LoVo (cell line): ENCODE data around the gene TTI1.
"Not testable (repeated sequence)": the region's sequence is repeated elsewhere in the genome, so short reads cannot be mapped to it uniquely, and the experiment has no call there.

Experiments
- DNase-seq: peaks from one replicate; pipeline ENCODE4 v3.0.0-alpha.2; 2016; ENCODE audit warnings: low spot score

TTI1 gene

DNA sequence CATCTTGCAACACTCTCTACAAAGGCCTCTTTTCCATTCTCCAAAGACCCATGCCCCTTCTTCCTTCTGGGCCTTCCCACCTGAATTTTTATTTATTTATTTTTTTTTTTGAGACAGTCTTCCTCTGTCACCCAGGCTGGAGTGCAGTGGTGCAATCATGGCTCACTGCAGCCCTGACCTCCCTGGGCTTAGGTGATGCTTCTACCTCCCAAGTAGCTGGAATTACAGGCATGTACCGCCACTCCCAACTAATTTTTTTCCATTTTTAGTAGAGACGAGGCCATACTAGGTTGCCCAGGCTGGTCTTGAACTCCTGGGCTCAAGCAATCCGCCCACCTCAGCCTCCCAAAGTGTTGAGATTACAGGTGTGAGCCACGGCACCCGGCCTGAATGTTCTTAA, 23.8 kb downstream of the TTI1 start:
- DNase-seq = not testable (repeated sequence)

DNA sequence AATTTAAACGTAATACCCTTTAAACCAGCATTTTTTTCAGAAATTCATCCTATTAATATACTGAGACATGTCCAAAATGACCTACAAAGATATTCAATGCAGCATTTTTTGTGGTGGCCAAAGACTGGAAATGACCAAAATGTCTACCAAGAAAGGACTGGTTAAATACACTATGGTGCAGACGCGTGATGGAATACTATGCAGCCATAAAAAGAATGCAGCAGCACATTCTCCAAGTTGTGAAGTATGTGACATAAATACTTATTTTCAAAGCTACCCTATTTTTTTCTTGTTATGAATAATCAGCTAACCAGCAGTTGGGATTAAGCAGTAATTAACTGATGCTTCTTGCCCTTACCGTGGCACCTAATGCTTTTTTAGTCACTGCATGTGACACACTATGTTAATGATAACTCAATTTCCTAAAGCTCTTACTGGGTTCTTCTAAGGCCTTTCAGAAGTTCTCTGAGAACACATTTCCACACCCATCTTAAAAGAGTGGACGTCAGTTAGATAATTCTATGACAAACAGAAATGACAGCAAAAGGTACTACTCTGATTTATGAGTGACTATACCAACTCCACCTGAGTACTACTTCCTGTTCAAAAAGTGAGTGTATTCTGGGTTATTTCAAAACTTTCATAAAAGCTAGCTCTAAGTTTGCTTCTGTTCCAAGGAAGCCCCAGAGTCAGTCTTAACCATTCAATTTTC, 24.9 kb downstream of the TTI1 start:
- no peak for DNase-seq

DNA sequence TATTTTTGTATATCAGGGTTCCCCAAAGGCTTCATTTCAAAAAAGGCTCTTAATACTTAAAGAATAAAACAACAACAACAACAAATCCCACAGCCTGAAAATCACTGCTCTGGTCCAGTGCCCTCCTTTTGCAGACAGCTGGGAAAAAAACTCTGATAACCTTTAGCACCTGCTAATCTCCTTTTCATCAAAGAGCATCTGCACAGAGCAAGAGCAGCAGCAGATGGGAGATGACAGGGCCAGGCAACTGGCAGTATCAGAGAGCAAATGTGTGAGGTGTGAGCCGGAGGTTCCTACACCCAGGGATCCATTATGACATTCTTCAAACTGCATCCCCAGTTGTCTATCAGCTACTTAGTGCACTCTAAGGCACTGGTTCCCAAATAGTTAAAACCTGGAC, 25.7 kb downstream of the TTI1 start:
- no peak for DNase-seq

DNA sequence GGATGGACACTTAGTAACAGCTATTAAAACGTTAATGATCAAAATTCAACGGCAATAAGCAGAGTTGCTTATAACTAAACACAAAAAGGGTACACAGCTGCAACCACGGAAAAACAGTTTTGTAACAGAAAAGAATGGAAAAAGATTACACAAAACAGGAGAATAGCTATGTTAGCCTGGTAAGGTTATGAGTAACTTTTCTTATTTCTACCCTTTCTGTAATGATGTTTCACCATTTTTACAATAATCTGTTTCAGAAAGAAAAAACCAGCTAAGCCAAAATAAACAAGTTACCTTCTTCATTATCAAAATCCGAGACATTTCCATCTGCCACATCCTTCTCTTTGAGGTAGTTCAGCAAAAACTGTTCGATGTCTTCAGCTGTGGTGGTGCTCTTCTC, 27.4 kb downstream of the TTI1 start:
- DNase-seq = no peak

DNA sequence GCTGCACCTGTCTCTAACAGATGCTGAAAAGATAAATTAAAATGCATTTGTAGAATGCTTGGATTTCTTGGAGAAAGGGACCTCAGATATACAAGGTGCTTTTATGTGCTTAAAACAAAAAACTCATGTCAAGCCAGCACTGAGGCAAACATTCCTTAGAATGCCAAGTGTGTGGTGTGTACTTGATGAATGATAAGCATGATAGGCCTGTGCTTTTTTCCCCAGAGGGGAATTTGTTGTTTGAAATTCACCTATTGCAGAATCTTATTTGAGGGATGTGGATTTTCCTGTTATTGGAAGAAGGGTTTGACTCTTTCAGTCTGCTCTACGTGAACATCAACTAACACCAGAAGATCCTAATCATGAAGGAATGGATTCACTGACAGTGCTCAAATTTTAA, 28.8 kb downstream of the TTI1 start:
- DNase-seq = no peak

DNA sequence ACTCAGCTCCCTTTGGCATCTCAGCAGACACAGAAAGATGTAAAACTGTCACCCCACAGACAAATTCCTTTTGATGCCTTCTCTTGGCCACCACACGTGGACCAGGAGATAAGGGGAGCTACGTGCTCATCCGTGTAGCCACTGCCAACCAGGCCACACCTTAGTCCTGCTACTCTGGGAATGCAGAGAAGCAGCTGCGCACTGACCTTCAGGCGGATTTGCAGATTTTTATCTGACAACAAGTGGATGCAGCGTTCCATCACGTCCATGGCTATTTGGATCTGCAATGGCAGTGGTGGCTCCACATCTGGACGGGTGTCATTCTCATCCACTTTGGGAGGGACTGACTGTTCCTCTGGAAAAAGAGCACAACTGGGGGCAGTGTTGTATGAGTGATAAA, 30.8 kb downstream of the TTI1 start:
- DNase-seq = no peak

DNA sequence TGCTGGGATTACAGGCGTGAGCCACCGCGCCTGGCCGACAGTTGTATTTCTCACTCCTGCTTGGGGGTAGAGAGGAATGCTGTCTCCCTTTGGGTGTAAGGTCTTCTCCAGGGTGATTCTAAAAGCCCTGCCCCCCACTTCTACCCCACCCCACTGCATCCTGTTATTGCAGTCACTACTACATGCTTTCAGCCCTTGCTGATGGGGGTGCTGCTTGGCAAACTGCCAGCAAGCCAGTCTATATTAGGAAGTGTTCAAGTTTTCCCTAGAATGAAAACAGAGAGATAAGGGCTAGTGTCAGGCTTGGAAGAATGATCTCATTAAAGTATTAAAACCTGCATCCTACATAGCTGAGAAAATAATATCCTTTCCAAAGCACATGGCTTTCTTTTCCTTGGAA, 31.3 kb downstream of the TTI1 start:
- DNase-seq = no peak

DNA sequence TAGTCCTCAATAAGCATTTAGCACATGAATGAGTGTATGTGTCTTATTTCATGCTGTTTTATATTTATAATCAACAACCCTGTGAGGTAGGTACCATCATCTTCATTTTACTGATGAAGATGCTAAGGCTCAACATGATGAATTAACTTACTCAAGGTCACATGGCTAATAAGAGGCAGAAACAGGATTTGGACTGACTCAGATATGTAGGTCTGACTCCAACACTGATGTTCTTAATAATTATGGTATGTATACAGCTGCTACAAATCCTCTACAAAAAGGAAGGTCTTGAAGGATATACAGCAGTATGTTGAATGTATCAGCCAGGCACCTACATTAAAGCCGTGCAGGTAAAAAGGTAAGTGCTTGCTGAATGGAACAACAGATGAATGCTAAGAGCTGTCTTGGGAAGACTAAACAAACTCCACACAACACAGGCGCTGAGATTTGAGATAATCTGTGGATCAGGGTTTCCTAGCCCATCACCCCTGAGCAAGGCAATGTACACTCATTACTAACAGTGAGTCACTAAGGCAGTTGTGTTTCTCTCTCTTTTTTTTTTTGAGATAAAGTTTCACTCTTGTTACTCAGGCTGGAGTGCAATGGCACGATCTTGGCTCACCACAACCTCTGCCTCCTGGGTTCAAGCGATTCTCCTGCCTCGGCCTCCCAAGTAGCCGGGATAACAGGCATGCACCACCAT, 31.9 kb downstream of the TTI1 start:
- DNase-seq = no peak

DNA sequence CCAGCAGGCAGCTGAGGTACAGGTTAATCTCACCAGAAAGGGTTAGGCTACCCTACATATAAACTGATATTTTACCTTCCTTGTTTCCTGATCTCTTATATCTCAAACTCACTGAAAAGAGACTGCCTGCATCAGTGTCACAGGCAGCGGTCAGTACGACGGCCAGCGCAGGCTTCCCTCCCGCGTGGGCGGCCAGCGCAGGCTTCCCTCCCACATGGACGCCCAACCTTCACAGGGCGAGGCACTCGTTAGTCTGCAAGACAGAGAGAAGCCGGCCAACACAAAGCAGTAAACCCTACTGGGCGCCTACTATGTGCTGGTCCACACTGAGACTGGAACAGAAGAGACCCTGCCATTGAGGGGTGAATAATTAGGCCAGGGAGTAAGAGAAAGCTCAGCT, 33.0 kb downstream of the TTI1 start:
- DNase-seq = no peak

DNA sequence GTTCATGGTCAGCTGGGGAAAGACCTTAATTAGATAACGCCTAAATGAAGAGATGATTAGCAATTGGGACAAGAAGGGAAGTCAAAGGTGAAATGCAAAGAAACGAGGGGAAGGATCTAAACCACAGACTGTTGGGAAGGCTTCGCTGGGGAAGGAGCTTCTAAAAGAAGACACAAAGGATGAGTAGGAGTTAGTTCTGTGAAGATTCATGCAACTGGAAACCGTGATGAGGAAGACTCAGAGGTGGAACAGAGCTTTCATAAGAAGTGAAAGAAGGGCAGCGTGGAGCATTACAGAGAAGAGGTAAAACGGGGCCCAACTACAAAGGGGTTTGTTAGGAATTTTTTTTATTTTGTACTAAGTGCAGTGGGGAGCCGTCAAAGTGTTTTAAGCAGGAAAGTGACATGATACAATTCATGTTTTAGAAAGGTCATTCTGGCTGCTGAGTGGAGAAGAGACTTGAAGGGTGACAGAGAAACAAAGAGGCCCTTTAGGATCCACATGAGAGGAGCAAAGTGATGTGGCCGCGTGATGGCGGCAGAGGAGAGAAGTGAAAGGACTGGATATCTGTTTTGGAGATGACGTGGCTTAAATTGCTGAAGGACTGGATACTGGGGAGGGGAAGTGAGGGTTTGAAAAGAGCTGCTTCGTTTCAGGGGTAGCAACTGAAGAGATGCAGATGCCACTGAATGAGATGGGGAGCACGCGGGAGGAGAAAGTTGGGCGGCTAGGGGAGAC, 33.6 kb downstream of the TTI1 start:
- DNase-seq = no peak

DNA sequence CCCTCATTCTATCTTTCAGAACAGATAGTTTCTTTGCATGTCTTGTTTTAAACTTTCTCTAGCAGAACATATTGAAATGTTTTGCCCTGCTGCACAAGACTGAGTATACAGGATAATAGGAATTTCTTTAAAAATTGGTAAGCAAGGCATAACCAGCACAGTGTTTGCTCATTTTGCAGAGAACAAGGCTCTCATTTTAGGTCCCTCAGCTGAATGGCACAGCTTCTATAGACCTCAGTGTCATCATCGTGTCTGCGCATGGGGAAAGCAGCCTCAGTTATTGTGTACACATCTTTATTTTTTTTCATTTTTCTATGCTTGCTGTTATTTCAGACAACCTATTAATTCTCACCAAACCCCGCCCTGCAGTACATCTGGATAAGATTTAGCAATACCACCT, 35.7 kb downstream of the TTI1 start:
- no peak for DNase-seq

DNA sequence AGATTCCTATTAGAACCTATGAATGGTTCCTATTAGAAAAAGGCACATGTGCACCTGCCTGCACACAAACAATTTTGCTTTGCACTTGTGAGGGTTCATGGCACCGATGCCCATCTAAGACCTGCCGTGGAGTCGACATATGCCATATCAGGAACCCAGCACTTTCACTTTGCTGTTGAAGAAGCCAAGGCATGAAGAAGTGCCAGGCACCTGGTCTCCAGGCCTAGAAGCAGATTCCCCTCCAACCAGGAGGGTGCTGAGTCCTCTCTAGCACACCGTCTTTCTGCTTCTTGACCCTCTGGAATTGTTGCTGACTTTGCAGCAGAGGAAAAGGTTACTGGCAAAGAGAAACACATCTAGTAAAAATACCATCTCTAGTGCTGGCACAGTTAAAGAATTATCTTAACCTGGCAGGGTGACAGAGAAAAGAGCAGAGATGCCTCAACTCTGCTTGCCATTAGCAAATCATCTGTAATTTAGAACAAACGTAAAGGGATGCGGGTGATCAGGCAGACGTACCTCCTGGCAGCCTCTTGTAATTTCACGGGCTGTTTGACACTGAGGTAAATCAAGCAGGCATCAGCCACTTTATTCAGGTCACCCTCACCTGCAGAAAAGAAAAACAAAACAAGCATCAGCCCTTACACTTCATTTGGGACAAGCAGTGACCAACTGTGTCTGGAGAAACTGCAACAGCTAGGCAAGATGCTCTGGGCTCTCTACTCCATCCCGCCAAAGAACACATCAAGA, 37.2 kb downstream of the TTI1 start:
- DNase-seq = no peak

DNA sequence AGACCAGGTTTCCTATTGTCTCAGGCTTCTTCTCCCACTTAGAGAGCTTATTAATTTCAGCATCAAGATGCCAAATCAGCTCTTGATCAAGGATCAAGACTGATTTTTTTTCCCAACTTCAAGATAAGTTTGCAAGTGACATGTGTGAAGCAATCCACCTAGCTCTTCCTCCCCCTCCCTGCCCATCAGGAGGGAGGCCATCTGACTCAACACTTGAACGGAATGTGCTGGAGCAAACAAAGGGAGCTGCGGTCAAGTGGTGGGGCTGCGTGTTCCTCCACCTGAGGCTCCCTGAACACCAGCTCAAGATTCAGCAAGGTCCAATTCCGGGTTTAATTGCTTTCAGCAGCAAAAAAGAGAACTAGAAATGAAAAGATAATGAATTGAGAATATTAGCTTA, 38.7 kb downstream of the TTI1 start:
- DNase-seq = no peak

DNA sequence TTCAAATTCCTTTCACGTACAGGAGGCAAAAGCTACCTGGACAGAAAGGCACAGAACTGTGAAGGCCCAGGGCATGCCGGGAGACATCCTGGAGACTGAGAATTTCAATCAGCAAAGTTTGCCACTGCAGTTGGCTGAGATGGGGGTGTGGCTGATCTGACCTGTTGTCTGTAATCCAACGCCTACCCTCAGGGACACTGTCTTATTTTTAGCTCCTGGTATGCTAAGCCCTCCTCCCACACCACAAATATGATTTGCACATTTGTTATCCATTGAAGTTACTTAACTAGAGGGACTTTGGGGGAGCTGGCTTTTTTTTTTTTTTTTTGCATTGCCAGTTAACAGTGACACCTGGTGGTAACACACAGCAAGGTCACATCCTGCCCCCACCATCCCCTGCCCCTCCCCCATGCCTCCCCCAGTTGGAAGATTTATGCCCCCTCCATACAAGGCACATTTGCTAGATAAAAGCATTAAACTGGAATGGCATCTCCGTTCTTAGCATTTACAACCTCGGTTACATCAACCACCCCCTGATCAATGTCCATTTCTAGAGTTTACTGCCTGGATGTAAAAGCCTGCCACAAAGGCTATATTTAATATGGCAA, 40.4 kb downstream of the TTI1 start:
- peak; percentile 31 for DNase-seq

DNA sequence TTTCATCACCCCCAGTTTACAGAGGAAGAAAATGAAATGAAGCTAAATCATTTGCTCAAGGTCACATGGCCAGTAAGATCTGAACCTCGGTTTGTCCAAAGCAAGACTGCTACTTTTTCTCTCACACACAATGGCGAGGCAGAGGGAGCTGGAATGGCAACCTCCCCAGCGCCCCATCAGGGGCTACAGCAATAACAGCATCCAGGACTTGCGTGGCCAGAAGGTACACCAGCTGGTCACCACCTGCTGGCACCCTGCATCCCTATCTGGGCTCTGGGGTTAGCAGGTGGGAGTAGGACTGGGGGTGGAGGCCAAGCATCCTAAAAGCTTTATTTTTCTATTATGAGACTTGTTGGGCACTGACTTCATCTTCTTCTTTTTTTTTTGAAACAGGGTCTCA, 41.3 kb downstream of the TTI1 start:
- no peak for DNase-seq

DNA sequence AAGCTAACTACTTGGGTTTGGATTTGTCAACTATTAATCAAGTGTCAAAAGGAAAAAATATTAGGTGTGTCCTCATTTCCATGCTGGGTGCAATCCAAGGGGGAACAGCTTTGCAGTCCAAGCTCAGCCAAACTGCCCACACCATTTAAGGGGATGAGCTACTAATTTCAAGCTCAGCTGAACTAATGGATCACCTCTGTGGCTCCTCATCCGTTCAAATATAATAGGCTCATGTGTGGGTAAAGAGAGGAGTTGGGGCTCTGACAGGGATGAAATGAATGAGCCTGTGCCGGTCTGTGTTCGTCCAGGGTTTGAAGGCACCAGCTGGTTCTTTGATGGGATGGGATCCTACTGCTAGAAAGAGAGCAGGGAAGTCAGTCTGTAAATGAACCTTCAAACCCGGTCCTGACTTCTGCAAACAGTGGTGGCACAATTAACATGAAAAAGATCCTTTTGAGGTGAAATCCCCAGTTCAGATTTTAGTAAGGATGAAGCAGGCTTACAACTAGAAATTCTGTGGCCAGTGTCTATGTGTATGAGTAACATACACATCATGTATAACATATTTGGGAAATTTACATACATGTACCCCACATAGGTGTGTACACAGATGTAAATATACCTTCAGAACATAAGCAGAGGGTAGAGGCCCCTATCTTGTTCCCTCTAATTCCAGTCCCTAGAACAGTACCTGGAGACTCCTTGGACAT, 41.9 kb downstream of the TTI1 start:
- DNase-seq = no peak

DNA sequence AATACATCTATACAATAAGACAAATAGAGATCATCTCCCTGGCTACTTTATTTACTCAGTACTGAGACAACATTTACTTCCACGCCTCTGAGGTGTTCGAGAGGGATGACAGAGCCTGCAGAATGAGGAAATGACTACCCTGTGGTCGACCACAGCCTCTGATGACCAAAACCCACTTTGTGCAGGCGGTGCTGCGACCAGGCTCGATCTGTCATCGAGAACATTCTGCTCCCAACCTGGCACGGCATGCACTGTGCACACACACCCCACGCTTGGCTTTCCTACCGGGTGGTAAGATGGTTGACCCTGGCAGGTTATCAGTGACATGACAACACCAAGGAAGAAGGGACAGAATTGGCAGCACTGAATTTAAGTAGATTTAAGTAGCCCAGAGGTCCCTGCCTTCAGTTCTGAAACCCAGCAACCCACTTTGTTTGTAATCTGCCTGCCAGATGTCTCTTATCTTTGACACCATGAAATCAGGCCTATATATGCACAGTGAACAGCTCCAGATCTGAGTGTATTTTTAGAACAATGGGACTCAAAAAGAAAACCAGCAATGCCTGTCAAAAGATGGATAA, 42.6 kb downstream of the TTI1 start:
- peak; percentile 51 for DNase-seq

DNA sequence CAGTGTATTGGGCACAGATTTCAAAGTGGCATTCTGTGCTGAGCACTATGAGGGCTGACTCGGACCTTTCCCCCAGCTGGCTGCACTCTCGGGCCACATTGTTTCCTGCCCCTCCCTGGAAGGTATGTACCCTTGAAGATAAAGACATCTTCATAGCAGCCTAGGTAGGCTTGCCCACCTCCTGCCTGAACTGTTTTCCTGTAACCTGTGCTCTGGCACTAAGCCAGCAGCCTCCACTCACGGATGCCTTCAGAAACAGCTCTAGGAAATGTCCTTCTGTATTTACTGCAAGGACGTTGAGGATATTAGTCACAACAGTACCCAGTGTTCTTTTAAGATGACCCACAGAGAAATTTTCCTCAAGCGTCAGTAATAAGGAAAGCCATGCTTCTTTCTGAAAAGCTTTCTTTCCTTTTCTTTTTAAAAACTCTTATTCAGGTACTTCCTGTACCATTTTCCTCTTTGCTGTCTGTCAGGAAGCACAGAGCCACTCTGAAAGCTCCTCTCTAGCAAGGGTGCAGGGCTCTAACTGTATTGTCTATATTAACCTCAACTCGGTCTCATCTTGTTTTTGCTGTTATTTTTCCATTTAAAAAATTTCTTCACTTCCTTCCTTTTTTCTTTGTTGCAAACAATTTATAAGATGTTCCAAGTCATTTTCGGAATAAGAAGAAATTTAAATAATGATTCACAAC, 43.5 kb downstream of the TTI1 start:
- DNase-seq = peak; percentile 67

DNA sequence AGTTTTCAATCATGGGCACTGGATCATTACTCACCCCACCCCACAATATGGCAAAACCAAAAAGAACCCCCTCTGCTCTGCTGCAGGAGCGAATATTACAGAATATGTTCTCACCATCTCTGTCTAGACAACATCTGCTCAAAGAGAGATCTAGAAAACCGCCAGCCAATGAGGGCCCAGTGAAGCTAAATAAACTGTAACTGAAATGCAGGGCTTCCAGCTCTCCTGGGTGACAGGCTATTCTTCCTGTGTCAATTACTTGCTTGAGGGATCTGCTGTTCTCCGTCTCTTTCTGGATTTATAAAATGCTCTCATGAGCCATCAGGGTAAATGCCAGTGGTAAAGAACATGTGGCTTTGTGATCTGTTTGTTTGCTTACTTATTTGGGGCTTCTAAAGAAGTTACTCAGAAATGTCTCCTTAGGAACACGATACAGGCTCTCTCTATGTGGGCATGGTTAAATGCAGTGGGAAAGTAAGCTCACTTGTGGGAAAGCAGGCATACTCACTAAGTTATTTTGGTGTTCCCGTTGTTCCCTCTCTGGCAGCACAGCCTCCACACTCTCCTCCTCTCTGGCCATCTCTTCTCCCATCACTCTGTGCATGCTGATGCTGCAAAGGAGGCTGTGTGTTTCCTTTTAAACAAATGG, 44.8 kb downstream of the TTI1 start:
- DNase-seq = no peak
